NCI-H524 treated with DMSO at 0.1 percent for 48 hours (cell line): ENCODE measurements around the gene ADAMTS18.
"Not testable (repeated sequence)": the region's sequence is repeated elsewhere in the genome, so short reads cannot be mapped to it uniquely, and the experiment has no call there.

Experiments
- DNase-seq: peaks from one replicate; lab custom pipeline; 2025; lab: John Stamatoyannopoulos, UW

The ADAMTS18 gene

GRCh38 chr16:77285676-77286075, 149.2 kb downstream of the ADAMTS18 start:
- no peak for DNase-seq

- DNase-seq, result no peak
These were observed 152.5 kb downstream of the ADAMTS18 start for GRCh38 chr16:77282345-77282744.

- not testable (repeated sequence) for DNase-seq
These were observed 155.5 kb downstream of the ADAMTS18 start for GRCh38 chr16:77279316-77279715.

GRCh38 chr16:77277571-77277970, 157.3 kb downstream of the ADAMTS18 start:
- DNase-seq, result no peak

GRCh38 chr16:77277141-77277540, 157.7 kb downstream of the ADAMTS18 start:
- DNase-seq, result no peak

- peak; percentile 72 for DNase-seq
These were observed 158.2 kb downstream of the ADAMTS18 start for GRCh38 chr16:77276661-77277060.

- not testable (repeated sequence) for DNase-seq
These were observed 159.5 kb downstream of the ADAMTS18 start for GRCh38 chr16:77275303-77275702.

GRCh38 chr16:77273815-77274214, 161.0 kb downstream of the ADAMTS18 start:
- DNase-seq, result no peak

GRCh38 chr16:77271532-77272426, 163.1 kb downstream of the ADAMTS18 start:
- no peak for DNase-seq

- DNase-seq, result not testable (repeated sequence)
These were observed 168.6 kb downstream of the ADAMTS18 start for GRCh38 chr16:77266185-77266584.

- DNase-seq, result no peak
These were observed 171.9 kb downstream of the ADAMTS18 start for GRCh38 chr16:77262971-77263370.

GRCh38 chr16:77250400-77250799, 184.4 kb downstream of the ADAMTS18 start:
- no peak for DNase-seq

- no peak for DNase-seq
These were observed 188.7 kb downstream of the ADAMTS18 start for GRCh38 chr16:77246150-77246549.

GRCh38 chr16:77242471-77242870, 192.4 kb downstream of the ADAMTS18 start:
- DNase-seq, result not testable (repeated sequence)

- DNase-seq, result no peak
These were observed 196.2 kb downstream of the ADAMTS18 start for GRCh38 chr16:77238593-77238992.

GRCh38 chr16:77236063-77236511, 198.7 kb downstream of the ADAMTS18 start:
- peak; percentile 50 for DNase-seq

- DNase-seq, result peak; percentile 88
These were observed 200.2 kb downstream of the ADAMTS18 start for GRCh38 chr16:77234611-77235010.

GRCh38 chr16:77233799-77234519, 200.9 kb downstream of the ADAMTS18 start:
- no peak for DNase-seq
